CD4-positive, alpha-beta T cell (primary cell): Measurements from ENCODE around the gene NOL8. TPM values are rescaled to one million over a fixed set of nuclear protein-coding genes. Genes with fewer than 3 reads are reported as not detected.

ENCODE experiments used
- ATAC-seq: fragments of 200-7000 bp; cut with Tn5 transposase; one replicate; pipeline ENCODE4 v1.10.0; 2022; ENCODE audit warnings: mild to moderate bottlenecking; ENCODE audit not compliant: poor library complexity
- CTCF ChIA-PET: fragments of 350-600 bp; sonication (Branson Sonifier 250); formaldehyde crosslinking; loops from one replicate; lab custom pipeline; 2021; ENCODE audit warnings: antibody characterized with exemption, inconsistent platforms; lab: Charles Lee
- POLR2A ChIA-PET: fragments of 350-600 bp; sonication (Branson Sonifier 250); formaldehyde crosslinking; loops from one replicate; lab custom pipeline; 2021; ENCODE audit warnings: antibody characterized with exemption, inconsistent platforms; lab: Charles Lee
- DNase-seq, 14 experiments: peaks; one replicate each; pipeline ENCODE4 v3.0.0-alpha.2; 2013 to 2020; ENCODE audit warnings: mixed read lengths in 2 of 14
- H3K27ac ChIP-seq, 2 donors: one replicate each; pipeline versions ENCODE4 v1.5.1 to v1.7.0; 2013; ENCODE audit warnings: low read length in 2 of 2, low read depth in 1 of 2, mild to moderate bottlenecking in 1 of 2
- H3K27me3 ChIP-seq, 2 experiments: 1 replicate in 1 of 2; 2 replicates in 1 of 2; pipeline versions ENCODE4 v1.6.1 to v1.7.0; 2013; ENCODE audit warnings: low read length in 2 of 2, control low read depth in 1 of 2, mild to moderate bottlenecking in 1 of 2, moderate library complexity in 1 of 2; ENCODE audit not compliant: insufficient read depth in 2 of 2, control insufficient read depth in 1 of 2
- H3K36me3 ChIP-seq: one replicate; pipeline ENCODE4 v1.6.1; 2013; ENCODE audit warnings: low read length, control low read depth; ENCODE audit not compliant: insufficient read depth
- H3K4me1 ChIP-seq: one replicate; pipeline ENCODE4 v1.6.1; 2013; ENCODE audit warnings: low read length, control low read depth; ENCODE audit not compliant: insufficient read depth
- H3K4me3 ChIP-seq: one replicate; pipeline ENCODE4 v1.5.1; 2013; ENCODE audit warnings: mild to moderate bottlenecking, low read length, moderate library complexity
- H3K9me3 ChIP-seq, 2 experiments: 1 replicate in 1 of 2; 2 replicates in 1 of 2; pipeline versions ENCODE4 v1.6.1 to v1.7.0; 2013; ENCODE audit warnings: low read length in 2 of 2, mild to moderate bottlenecking in 2 of 2, control low read depth in 1 of 2, moderate library complexity in 1 of 2; ENCODE audit not compliant: control insufficient read depth in 1 of 2, insufficient read depth in 1 of 2
- H3K27ac Mint-ChIP-seq: one replicate; pipeline ENCODE4 v1.8.0; 2020; ENCODE audit warnings: mixed read lengths
- H3K27me3 Mint-ChIP-seq: one replicate; pipeline ENCODE4 v1.8.0; 2021; ENCODE audit warnings: mixed read lengths
- H3K36me3 Mint-ChIP-seq: one replicate; pipeline ENCODE4 v1.8.0; 2021; ENCODE audit warnings: low read depth, mixed read lengths
- H3K4me1 Mint-ChIP-seq: one replicate; pipeline ENCODE4 v1.8.0; 2021; ENCODE audit warnings: low read depth, mixed read lengths
- H3K4me3 Mint-ChIP-seq: one replicate; pipeline ENCODE4 v1.8.0; 2020; ENCODE audit warnings: mild to moderate bottlenecking, mixed read lengths
- H3K9me3 Mint-ChIP-seq: one replicate; pipeline ENCODE4 v1.8.0; 2020; ENCODE audit warnings: mixed read lengths
- CTCF ChIP-seq: fragments of 200-600 bp; IDR thresholded peaks from one replicate; pipeline ENCODE4 v1.8.0; 2022; ENCODE audit warnings: antibody characterized with exemption, mild to moderate bottlenecking
- intact Hi-C, 2 experiments: fragments of 100-400 bp; cut with DNase I in 1 of 2; cut with micrococcal nuclease in 1 of 2; formaldehyde crosslinking; loops; one replicate each; pipeline versions ENCODE4 v1.15.1 to v1.9.0; 2023 to 2025; cut with DNase I, micrococcal nuclease
- total RNA-seq, 174 experiments: library from RNA in 2 of 174; stranded (reverse) in 2 of 174; gene quantifications; one replicate each; pipeline ENCODE4 v1.2.3 and lab custom pipeline; 2021 to 2026

Gene NOL8
- total RNA-seq, 2 experiments from 2014 or later = 55.9 to 65.7 TPM

- H3K36me3 Mint-ChIP-seq = peaks cover 25% of the 10 kb centered on the region
- POLR2A ChIA-PET = no interaction called here
Observed at GRCh38 chr9:92350740-92351133, 25.6 kb upstream of the NOL8 start.

GRCh38 chr9:92349771-92350739 lies 24.9 kb upstream of the NOL8 start:
- intact Hi-C loops = loop anchor here in 1 of 2 experiments (10.0 kb wide), 1 partner anchor 285 kb away; no protein-coding TSS in a partner anchor
- peaks cover 21% of the 10 kb centered on the region for H3K36me3 Mint-ChIP-seq
- TF ChIP-seq CTCF = no peak

More at GRCh38 chr9:92350740-92351133, 25.6 kb upstream of the NOL8 start:
- no peaks in the 10 kb centered on the region for H3K36me3 ChIP-seq
- no peak overlapping the region for H3K4me3 ChIP-seq
- H3K27me3 ChIP-seq = no peaks in the 10 kb centered on the region
- H3K9me3 Mint-ChIP-seq = peaks cover 4% of the 10 kb centered on the region
- no peaks in the 10 kb centered on the region for H3K4me1 Mint-ChIP-seq
- ATAC-seq (no peak), DNase-seq (peak in 1 of 14 experiments; percentile 17)
- no peak for TF ChIP-seq CTCF
- no peaks in the 10 kb centered on the region for H3K27me3 Mint-ChIP-seq
- intact Hi-C loops = no loop called here
- H3K9me3 ChIP-seq = peaks cover 0 to 5% of the 10 kb centered on the region in 2 experiments
- H3K4me3 Mint-ChIP-seq = no peak overlapping the region
- no peaks in the 10 kb centered on the region for H3K4me1 ChIP-seq
- no peak overlapping the region for H3K27ac ChIP-seq
- CTCF ChIA-PET = no interaction called here
- H3K27ac Mint-ChIP-seq = no peak overlapping the region

GRCh38 chr9:92345582-92345981 lies 20.4 kb upstream of the NOL8 start:
- no peak for DNase-seq
- H3K4me1 ChIP-seq = no peaks in the 10 kb centered on the region
- H3K9me3 Mint-ChIP-seq = no peaks in the 10 kb centered on the region
- intact Hi-C loops = loop anchor here in 1 of 2 experiments (10.0 kb wide), 1 partner anchor 289 kb away; no protein-coding TSS in a partner anchor
- CTCF ChIA-PET = no interaction called here
- H3K27me3 ChIP-seq = no peaks in the 10 kb centered on the region
- H3K4me3 ChIP-seq = no peak overlapping the region
- POLR2A ChIA-PET = no interaction called here
- no peaks in the 10 kb centered on the region for H3K27me3 Mint-ChIP-seq
- peaks cover 11% of the 10 kb centered on the region for H3K36me3 Mint-ChIP-seq
- ATAC-seq = no peak
- no peaks in the 10 kb centered on the region for H3K36me3 ChIP-seq
- no peak overlapping the region for H3K27ac ChIP-seq
- no peak overlapping the region for H3K4me3 Mint-ChIP-seq
- H3K9me3 ChIP-seq = peaks cover 0 to 4% of the 10 kb centered on the region in 2 experiments
- H3K27ac Mint-ChIP-seq = no peak overlapping the region
- TF ChIP-seq CTCF = no peak
- H3K4me1 Mint-ChIP-seq = no peaks in the 10 kb centered on the region

More at GRCh38 chr9:92349771-92350739, 24.9 kb upstream of the NOL8 start:
- H3K36me3 ChIP-seq = no peaks in the 10 kb centered on the region
- H3K27me3 ChIP-seq = no peaks in the 10 kb centered on the region
- Mint-ChIP-seq H3K9me3 (peaks cover 4% of the 10 kb centered on the region), H3K27me3 (no peaks in the 10 kb centered on the region), H3K4me3 (no peak overlapping the region), H3K4me1 (no peaks in the 10 kb centered on the region), H3K27ac (no peak overlapping the region)
- ChIA-PET CTCF (no interaction called here), POLR2A (no interaction called here)
- DNase-seq (no peak), ATAC-seq (no peak)
- H3K27ac ChIP-seq = no peak overlapping the region
- H3K9me3 ChIP-seq = peaks cover 0 to 5% of the 10 kb centered on the region in 2 experiments
- no peaks in the 10 kb centered on the region for H3K4me1 ChIP-seq
- no peak overlapping the region for H3K4me3 ChIP-seq
